ENCODE results near the gene UNK.

DNA sequence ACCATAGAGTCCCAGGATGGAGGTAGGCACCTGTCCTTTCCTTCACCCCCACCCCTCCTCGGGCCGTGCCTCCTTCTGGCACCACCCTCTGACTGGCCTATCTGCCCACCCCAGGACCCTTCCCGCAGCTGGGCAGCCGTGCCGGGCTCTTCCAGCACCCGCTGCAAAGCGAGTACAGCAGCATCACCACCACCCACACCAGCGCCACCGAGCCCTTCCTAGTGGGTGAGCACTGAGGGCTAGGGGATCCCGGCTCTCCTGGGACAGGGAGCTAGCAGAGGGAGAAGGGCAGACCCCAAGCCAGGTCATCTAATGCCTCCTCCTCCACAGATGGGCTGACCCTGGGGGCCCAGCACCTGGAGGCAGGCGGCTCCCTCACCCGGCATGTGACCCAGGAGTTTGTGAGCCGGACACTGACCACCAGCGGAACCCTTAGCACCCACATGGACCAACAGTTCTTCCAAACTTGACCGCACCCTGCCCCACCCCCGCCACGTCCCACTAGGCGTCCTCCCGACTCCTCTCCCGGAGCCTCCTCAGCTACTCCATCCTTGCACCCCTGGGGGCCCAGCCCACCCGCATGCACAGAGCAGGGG is 27.4 kb upstream of the UNK start:
- TF ChIP-seq, protein P1, sequence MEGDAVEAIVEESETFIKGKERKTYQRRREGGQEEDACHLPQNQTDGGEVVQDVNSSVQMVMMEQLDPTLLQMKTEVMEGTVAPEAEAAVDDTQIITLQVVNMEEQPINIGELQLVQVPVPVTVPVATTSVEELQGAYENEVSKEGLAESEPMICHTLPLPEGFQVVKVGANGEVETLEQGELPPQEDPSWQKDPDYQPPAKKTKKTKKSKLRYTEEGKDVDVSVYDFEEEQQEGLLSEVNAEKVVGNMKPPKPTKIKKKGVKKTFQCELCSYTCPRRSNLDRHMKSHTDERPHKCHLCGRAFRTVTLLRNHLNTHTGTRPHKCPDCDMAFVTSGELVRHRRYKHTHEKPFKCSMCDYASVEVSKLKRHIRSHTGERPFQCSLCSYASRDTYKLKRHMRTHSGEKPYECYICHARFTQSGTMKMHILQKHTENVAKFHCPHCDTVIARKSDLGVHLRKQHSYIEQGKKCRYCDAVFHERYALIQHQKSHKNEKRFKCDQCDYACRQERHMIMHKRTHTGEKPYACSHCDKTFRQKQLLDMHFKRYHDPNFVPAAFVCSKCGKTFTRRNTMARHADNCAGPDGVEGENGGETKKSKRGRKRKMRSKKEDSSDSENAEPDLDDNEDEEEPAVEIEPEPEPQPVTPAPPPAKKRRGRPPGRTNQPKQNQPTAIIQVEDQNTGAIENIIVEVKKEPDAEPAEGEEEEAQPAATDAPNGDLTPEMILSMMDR (IDR thresholded peaks at IDR 0.05; ENCODE audit: low read depth, low read length, missing input control): no peak
- no peak for TF ChIP-seq RAD21 (IDR thresholded peaks at IDR 0.05)
- TF ChIP-seq JUND (IDR thresholded peaks at IDR 0.05): no peak
- no peak for TF ChIP-seq RXRA (IDR thresholded peaks at IDR 0.05)
- no peak for TF ChIP-seq NR2F2 (IDR thresholded peaks at IDR 0.05)
- TF ChIP-seq, protein P2, sequence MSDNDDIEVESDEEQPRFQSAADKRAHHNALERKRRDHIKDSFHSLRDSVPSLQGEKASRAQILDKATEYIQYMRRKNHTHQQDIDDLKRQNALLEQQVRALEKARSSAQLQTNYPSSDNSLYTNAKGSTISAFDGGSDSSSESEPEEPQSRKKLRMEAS (IDR thresholded peaks at IDR 0.05): no peak
